Esophagus muscularis mucosa (tissue), 3 donors: ENCODE results near the gene NOL11.

ENCODE experiments used
- POLR2A ChIP-seq: fragments of 450-650 bp; IDR thresholded peaks from one replicate; pipeline ENCODE4 v1.6.1; 2017; ENCODE audit warnings: antibody characterized with exemption, moderate library complexity, mild to moderate bottlenecking, low read depth
- POLR2AphosphoS5 ChIP-seq, 2 donors: sonication (generic); formaldehyde crosslinking; IDR thresholded peaks; one replicate each; pipeline ENCODE4 v1.6.1; 2017; ENCODE audit warnings: antibody characterized with exemption in 2 of 2
- TF ChIP-seq, protein P1 (sequence below), 3 experiments: fragments of 200-600 bp in 2 of 3; fragments of 450-650 bp in 1 of 3; sonication (generic) in 2 of 3; IDR thresholded peaks; one replicate each; pipeline ENCODE4 v1.5.1; 2017 to 2019; ENCODE audit warnings: antibody characterized with exemption in 3 of 3, mild to moderate bottlenecking in 2 of 3, moderate library complexity in 1 of 3

DNA sequence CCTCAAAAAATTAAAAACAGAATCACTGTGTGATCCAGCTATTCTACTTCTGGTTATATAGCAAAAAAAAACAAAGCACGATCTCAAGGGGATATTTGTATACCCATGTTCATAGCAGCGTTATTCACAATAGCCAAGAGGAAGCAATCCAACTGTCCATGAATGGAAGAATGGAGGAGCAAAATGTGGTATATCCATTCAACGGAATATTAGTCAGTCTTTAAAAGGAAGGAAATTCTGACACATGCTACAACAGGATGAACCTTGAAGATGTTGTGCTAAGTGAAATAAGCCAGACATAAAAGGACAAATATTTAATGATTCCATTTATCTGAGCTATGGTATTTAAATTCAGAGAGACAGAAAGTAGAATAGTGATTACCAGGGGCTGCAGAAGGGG, 4.6 kb upstream of the NOL11 start:
- TF ChIP-seq POLR2A (no peak), POLR2AphosphoS5 (IDR thresholded peaks at IDR 0.05) (no peak)
- TF ChIP-seq, protein P1, sequence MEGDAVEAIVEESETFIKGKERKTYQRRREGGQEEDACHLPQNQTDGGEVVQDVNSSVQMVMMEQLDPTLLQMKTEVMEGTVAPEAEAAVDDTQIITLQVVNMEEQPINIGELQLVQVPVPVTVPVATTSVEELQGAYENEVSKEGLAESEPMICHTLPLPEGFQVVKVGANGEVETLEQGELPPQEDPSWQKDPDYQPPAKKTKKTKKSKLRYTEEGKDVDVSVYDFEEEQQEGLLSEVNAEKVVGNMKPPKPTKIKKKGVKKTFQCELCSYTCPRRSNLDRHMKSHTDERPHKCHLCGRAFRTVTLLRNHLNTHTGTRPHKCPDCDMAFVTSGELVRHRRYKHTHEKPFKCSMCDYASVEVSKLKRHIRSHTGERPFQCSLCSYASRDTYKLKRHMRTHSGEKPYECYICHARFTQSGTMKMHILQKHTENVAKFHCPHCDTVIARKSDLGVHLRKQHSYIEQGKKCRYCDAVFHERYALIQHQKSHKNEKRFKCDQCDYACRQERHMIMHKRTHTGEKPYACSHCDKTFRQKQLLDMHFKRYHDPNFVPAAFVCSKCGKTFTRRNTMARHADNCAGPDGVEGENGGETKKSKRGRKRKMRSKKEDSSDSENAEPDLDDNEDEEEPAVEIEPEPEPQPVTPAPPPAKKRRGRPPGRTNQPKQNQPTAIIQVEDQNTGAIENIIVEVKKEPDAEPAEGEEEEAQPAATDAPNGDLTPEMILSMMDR (IDR thresholded peaks at IDR 0.05): no peak
